Stimulated activated naive CD4-positive, alpha-beta T cell treated with Interleukin-2 at 50 U/mL for 16 hours (primary cell): ENCODE results near the gene CASKIN1.
"Not testable (repeated sequence)": the region's sequence is repeated elsewhere in the genome, so short reads cannot be mapped to it uniquely, and the experiment has no call there.

ENCODE experiments used
- DNase-seq: peaks from one replicate; lab custom pipeline; 2025; lab: John Stamatoyannopoulos, UW

The CASKIN1 gene

GRCh38 chr16:2133797-2134196 lies 62.6 kb downstream of the CASKIN1 start:
- not testable (repeated sequence) for DNase-seq

DNA sequence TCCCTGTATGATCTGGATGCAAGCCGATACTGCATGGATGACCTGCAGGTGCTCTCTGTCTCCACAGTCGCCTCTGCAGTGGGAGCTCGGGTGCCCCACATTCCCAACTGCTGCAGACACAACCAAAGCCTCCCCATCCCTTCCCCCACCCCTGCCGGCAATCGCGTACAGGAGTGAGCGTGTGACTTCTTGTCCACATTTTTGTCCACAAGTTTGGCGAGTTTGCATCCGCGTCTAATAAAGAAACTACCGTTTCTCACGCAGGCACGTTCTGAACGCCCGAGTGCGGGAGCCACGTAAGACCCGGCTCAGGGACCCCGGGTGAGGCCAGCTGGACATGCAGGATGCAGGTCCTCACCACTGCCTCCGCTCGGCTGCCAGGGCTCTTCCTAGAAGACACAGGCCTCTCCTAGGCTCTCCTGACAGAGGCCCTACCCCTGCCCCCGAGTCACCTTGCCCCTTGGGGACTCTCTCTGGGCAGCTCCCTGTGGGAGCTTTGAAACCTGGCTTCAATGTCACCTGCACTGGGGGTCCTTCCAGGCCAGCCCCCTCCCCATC lies 66.4 kb downstream of the CASKIN1 start:
- DNase-seq, result not testable (repeated sequence)

DNA sequence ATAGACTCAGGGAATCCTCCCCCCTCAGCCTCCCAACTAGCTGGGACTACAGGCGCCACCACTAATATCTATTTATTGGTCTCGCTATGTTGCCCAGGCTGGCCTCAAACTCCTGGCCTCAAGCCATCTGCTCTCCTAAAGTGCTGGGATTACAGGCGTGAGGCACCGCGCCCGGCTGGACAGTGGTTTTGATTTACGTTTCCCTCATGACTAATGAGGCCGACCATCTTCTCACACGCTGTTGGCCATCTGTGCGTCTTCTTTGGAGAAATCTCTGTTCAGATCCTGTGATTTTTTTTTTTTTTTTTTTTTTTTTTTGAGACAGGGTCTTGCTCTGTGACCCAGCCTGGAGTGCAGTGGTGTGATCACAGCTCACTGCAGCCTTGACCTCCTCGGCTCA lies 67.2 kb downstream of the CASKIN1 start:
- not testable (repeated sequence) for DNase-seq

DNA sequence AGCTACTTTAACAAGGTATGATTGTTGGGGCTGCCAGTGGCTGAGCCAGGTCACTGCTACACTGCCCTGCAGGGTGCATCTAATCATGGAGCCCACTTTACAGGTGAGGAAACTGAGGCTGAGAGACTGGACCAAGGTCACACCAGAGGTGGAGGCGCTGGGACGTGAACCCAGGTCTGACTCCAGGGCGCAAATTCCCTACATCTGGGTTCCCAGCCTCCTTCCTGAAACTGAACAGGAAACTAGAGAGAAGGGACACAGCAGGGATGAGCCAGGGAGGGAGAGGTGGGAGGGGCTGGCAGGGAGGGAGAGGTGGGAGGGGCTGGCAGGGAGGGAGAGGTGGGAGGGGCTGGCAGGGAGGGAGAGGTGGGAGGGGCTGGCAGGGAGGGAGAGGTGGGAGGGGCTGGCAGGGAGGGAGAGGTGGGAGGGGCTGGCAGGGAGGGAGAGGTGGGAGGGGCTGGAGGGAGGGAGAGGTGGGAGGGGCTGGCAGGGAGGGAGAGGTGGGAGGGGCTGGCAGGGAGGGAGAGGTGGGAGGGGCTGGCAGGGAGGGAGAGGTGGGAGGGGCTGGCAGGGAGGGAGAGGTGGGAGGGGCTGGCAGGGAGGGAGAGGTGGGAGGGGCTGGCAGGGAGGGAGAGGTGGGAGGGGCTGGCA lies 68.7 kb downstream of the CASKIN1 start:
- not testable (repeated sequence) for DNase-seq
